Erythroblast (primary cell): ENCODE measurements around the gene AKR1C1.

Source experiments
- GATA1 ChIP-seq: IDR thresholded peaks from 2 replicates; pipeline ENCODE4 v1.6.1; 2011; ENCODE audit warnings: low read depth, mild to moderate bottlenecking, control low read depth, low read length, moderate library complexity
- POLR2A ChIP-seq: IDR thresholded peaks from 2 replicates; pipeline ENCODE4 v1.6.1; 2011; ENCODE audit warnings: mild to moderate bottlenecking, low read length

DNA sequence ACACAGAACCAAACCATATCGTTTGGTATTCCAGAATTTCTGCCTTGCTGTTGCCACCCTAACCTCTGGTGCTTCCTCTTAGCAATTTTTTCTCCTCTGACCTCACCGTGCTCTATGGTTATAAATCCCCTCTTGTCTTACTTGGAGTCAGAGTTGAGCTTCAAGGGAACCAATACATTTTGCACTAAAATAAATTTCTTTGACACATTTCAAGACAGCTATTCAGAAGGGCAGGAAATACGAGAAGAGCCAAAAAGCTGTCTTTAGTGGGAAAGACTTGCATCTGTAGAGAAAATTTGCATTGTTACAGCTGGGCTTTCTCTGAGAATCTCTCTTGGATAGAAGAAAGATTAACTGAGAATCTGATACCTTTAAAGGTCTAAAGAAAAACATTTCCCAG lies 54.9 kb downstream of the AKR1C1 start:
- no peak for TF ChIP-seq POLR2A
- TF ChIP-seq GATA1 = no peak
